B cell (primary cell): ENCODE results near the gene SYT11. TPM values are rescaled to one million over a fixed set of nuclear protein-coding genes. Genes with fewer than 3 reads are reported as not detected.

Experiments
- ATAC-seq: fragments of 200-7000 bp; cut with Tn5 transposase; one replicate; pipeline ENCODE4 v1.10.0; 2021; ENCODE audit warnings: low read depth, mild to moderate bottlenecking, moderate number of reproducible peaks, moderate library complexity
- CTCF ChIA-PET: fragments of 350-600 bp; sonication (Branson Sonifier 250); formaldehyde crosslinking; loops from one replicate; lab custom pipeline; 2021; ENCODE audit warnings: antibody characterized with exemption, inconsistent platforms; lab: Charles Lee
- POLR2A ChIA-PET: fragments of 350-600 bp; sonication (Branson Sonifier 250); formaldehyde crosslinking; loops from one replicate; lab custom pipeline; 2021; ENCODE audit warnings: antibody characterized with exemption; lab: Charles Lee
- DNase-seq: peaks from one replicate; pipeline ENCODE4 v3.0.0; 2013
- H2AFZ ChIP-seq: 2 replicates; pipeline ENCODE4 v1.6.1; 2012; ENCODE audit warnings: mild to moderate bottlenecking, low read depth, low read length; ENCODE audit not compliant: insufficient read depth, poor library complexity, severe bottlenecking
- H3K27ac ChIP-seq, 2 donors: 1 replicate in 1 of 2; 2 replicates in 1 of 2; pipeline ENCODE4 v1.5.1; 2012 to 2013; ENCODE audit warnings: low read length in 2 of 2, mild to moderate bottlenecking in 2 of 2, moderate library complexity in 1 of 2
- H3K27me3 ChIP-seq, 4 experiments: fragments of 200-600 bp in 1 of 4; sonication (generic) in 1 of 4; replicated peaks in 1 of 4; 1 replicate in 2 of 4; 2 replicates in 2 of 4; pipeline versions ENCODE4 v1.6.1 to v1.7.0; 2013 to 2016; ENCODE audit warnings: low read length in 3 of 4, mild to moderate bottlenecking in 2 of 4, mixed read lengths in 1 of 4, moderate library complexity in 1 of 4; ENCODE audit not compliant: insufficient read depth in 4 of 4, control insufficient read depth in 3 of 4; ENCODE audit errors: control extremely low read depth in 1 of 4
- H3K36me3 ChIP-seq, 2 experiments: replicated peaks in 1 of 2; 1 replicate in 1 of 2; 2 replicates in 1 of 2; pipeline versions ENCODE4 v1.6.1 to v1.7.1; 2013; ENCODE audit warnings: low read length in 1 of 2; ENCODE audit not compliant: insufficient read depth in 2 of 2, control insufficient read depth in 1 of 2; ENCODE audit errors: control extremely low read depth in 1 of 2, extremely low read depth in 1 of 2
- H3K4me1 ChIP-seq, 2 donors: fragments of 200-600 bp in 1 of 2; sonication (generic) in 1 of 2; 1 replicate in 1 of 2; 2 replicates in 1 of 2; pipeline versions ENCODE4 v1.5.1 to v1.6.1; 2013 to 2017; ENCODE audit warnings: low read length in 2 of 2; ENCODE audit not compliant: control insufficient read depth in 2 of 2, insufficient read depth in 2 of 2
- H3K4me2 ChIP-seq: replicated peaks from 2 replicates; pipeline ENCODE3; 2012; ENCODE audit warnings: mild to moderate bottlenecking, low read depth, low read length; ENCODE audit not compliant: poor library complexity, severe bottlenecking
- H3K4me3 ChIP-seq, 5 experiments: fragments of 200-600 bp in 1 of 5; sonication (generic) in 1 of 5; 1 replicate in 3 of 5; 2 replicates in 2 of 5; pipeline versions ENCODE4 v1.5.1 to v1.7.0; 2011 to 2016; ENCODE audit warnings: low read length in 4 of 5, mild to moderate bottlenecking in 4 of 5, low read depth in 2 of 5, control low read depth in 1 of 5, moderate library complexity in 1 of 5; ENCODE audit not compliant: insufficient read depth in 1 of 5; ENCODE audit errors: control extremely low read depth in 1 of 5, extremely low read depth in 1 of 5
- H3K79me2 ChIP-seq: fragments of 200-600 bp; sonication (generic); one replicate; pipeline ENCODE4 v1.6.0; 2016; ENCODE audit warnings: low read length; ENCODE audit not compliant: control insufficient read depth, insufficient read depth
- H3K9ac ChIP-seq: fragments of 200-600 bp; sonication (generic); 2 replicates; pipeline ENCODE4 v1.6.1; 2017; ENCODE audit warnings: mild to moderate bottlenecking, low read length, moderate library complexity
- H3K9me3 ChIP-seq, 3 donors: one replicate each; pipeline versions ENCODE4 v1.6.1 to v1.7.1; 2013; ENCODE audit warnings: low read length in 2 of 3; ENCODE audit not compliant: control insufficient read depth in 2 of 3, insufficient read depth in 1 of 3; ENCODE audit errors: control extremely low read depth in 1 of 3
- H4K20me1 ChIP-seq: 2 replicates; pipeline ENCODE4 v1.6.0; 2012; ENCODE audit warnings: mild to moderate bottlenecking, low read length; ENCODE audit not compliant: insufficient read depth, control insufficient read depth, poor library complexity, severe bottlenecking
- H3K27ac Mint-ChIP-seq: one replicate; pipeline ENCODE4 v1.8.0; 2021; ENCODE audit warnings: mixed read lengths
- H3K27me3 Mint-ChIP-seq: one replicate; pipeline ENCODE4 v1.8.0; 2021; ENCODE audit warnings: mixed read lengths
- H3K4me1 Mint-ChIP-seq: one replicate; pipeline ENCODE4 v1.8.0; 2021; ENCODE audit warnings: mixed read lengths
- H3K4me3 Mint-ChIP-seq: one replicate; pipeline ENCODE4 v1.8.0; 2021; ENCODE audit warnings: mixed read lengths
- H3K9me3 Mint-ChIP-seq: one replicate; pipeline ENCODE4 v1.8.0; 2022; ENCODE audit warnings: mixed read lengths; ENCODE audit not compliant: insufficient read depth
- CTCF ChIP-seq: fragments of 200-600 bp; IDR thresholded peaks from one replicate; pipeline ENCODE4 v1.8.0; 2022; ENCODE audit warnings: antibody characterized with exemption, mild to moderate bottlenecking
- EZH2 ChIP-seq: IDR thresholded peaks from 2 replicates; pipeline ENCODE4 v1.6.1; 2012; ENCODE audit warnings: borderline replicate concordance, low read depth, mild to moderate bottlenecking, moderate library complexity, low read length; ENCODE audit not compliant: insufficient read depth, poor library complexity, severe bottlenecking
- WGBS: methylation state at CpG from one replicate; pipeline ENCODE4 v1.1.5; 2013; ENCODE audit warnings: missing lambda C conversion rate; ENCODE audit not compliant: insufficient coverage; 5-methylcytosine and 5-hydroxymethylcytosine counted together
- intact Hi-C: fragments of 100-400 bp; cut with micrococcal nuclease; formaldehyde crosslinking; loops from one replicate; pipeline ENCODE4 v1.10.0; 2022
- polyA plus RNA-seq: library from polyadenylated mRNA; depleted of rRNA; stranded (reverse); fragments of >200 nt; gene quantifications from 2 replicates; pipeline ENCODE4 v1.2.3, GENCODE V29; 2012
- total RNA-seq, 2 donors: library from RNA; stranded (reverse); fragments of 120-200 nt in 1 of 2; gene quantifications; 1 replicate in 1 of 2; 2 replicates in 1 of 2; pipeline versions ENCODE4 v1.2.3 to v1.2.4, GENCODE V29; 2013 to 2022

Gene SYT11
- total and polyA plus RNA-seq, 2 donors (not counting 1 experiment from before 2014, with no cell fraction given): 1.8 to 6.6 TPM

- peak; percentile 55 for ATAC-seq
- H3K27me3 ChIP-seq: peaks cover 0 to 4% (median 2%) of the 10 kb centered on the region in 4 experiments
- H3K4me3 ChIP-seq: peak within 1 kb of the TSS; percentile 50 to 88 (median 82)
- Mint-ChIP-seq H3K4me1 (peaks cover 34% of the 10 kb centered on the region), H3K9me3 (no peaks in the 10 kb centered on the region), H3K27ac (peak within 1 kb of the TSS; percentile 97), H3K4me3 (peak within 1 kb of the TSS; percentile 98), H3K27me3 (peaks cover 7% of the 10 kb centered on the region)
- peak within 1 kb of the TSS; percentile 100 for H2AFZ ChIP-seq
- peaks cover 12 to 40% of the 10 kb centered on the region in 2 donors for H3K4me1 ChIP-seq
- CTCF ChIA-PET: interaction anchor here (0.6 to 1.4 kb wide), 3 partner anchors 103 to 644 kb away, joined by 3 read pairs; no protein-coding TSS in a partner anchor
- intact Hi-C loops: loop anchor here (1.0 to 5.0 kb wide), 9 partner anchors 54 to 1675 kb away; partner anchors contain the start of genes ASH1L, FDPS, KHDC4 and PMF1
- POLR2A ChIA-PET: interaction anchor here (0.5 to 1.7 kb wide), 4 partner anchors 127 to 596 kb away, joined by 3 to 11 read pairs (median 4); partner anchors contain the start of gene SCAMP3
- TF ChIP-seq CTCF: no peak
- TF ChIP-seq EZH2: no peak
- H3K9me3 ChIP-seq: no peaks in the 10 kb centered on the region
- peaks cover 2 to 24% of the 10 kb centered on the region in 2 experiments for H3K36me3 ChIP-seq
- peak within 1 kb of the TSS; percentile 74 to 90 for H3K27ac ChIP-seq
- 20% methylated on average over 42 of the region's 46 CpGs for WGBS
- peak within 1 kb of the TSS; percentile 93 for H3K9ac ChIP-seq
- H4K20me1 ChIP-seq: peaks cover 6% of the 10 kb centered on the region
- peak; percentile 93 for DNase-seq
- peaks cover 45% of the 10 kb centered on the region for H3K79me2 ChIP-seq
- peak within 1 kb of the TSS; percentile 96 for H3K4me2 ChIP-seq
Measured at GRCh38 chr1:155856975-155857930, 2.1 kb upstream of the SYT11 start, which contains the start of gene GON4L. Gene GON4L (minus strand): TSS chr1:155857214. CDS start chr1:155853780, 3,434 bp downstream.
